ENCODE measurements around the gene FAM216B.
"Not testable (repeated sequence)": the region's sequence is repeated elsewhere in the genome, so short reads cannot be mapped to it uniquely, and the experiment has no call there.

Gene FAM216B

DNA sequence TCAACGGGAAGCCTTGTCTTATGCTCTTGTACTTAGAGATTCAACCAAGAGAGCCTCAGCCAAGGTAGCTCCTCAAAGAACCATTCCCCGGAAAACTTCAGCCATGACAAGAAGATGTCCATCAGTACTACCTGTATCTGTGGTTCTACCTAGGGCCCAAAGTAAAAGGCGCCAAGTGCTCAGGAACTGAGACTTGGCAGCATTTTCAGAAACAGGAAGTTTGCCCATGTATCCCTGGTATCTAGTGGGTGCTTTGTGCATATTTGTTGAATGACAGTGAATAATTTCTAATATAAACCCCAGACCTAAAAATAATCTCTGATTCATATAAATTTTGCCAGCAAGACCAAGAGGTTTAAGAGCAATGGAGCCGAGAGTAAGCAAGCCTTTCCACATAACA, 7.2 kb downstream of the FAM216B start:
- no peak for DNase-seq

DNA sequence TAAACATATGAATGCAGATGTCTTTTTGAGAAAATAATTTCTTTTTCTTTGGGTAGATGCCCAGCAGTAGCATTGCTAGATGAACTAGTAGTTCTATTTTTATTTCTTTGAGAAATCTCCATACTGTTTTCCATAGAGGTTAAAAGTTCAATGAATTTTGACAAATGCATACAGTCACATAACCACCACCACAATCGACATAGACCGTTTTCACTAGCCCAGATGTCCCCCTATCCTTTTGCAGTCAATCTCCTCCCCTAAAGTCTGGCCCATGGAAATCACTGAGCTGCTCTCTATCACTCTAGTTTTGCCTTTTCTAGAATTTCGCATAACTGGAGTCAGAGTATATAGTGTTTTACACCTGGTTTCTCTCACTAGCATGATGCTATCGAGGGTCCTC, 10.8 kb downstream of the FAM216B start:
- no peak for DNase-seq

DNA sequence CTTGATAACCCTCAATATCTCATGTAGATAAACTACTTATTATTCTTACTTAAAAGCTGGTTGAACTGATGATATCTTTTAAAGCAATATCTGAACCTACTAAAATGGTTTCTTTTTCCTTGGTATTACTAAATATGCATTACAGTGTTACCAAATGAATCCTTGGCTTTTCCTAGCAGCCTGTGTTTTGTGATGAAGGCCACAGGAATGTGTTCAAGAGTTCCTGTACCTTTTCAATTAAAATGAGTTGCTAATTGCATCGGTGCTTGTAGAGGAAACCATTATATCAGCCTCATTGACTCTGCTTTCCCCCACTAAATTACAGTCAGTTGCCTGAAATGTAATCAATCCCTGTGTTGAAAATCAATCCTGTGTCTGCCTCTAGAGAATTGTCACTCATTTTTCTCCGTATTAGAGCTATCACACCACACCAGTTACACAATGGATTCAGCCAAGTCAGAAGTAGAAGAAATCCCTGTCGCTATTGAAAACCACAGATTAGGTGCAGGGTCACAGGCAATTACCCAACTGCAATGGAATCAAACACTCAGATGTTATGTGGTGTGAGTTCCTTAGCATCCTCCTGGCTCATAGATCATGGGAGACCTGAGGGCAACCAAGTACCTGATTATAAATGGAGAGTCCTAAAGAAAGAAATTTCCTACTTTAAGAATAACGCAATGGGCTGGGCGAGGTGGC, 13.3 kb downstream of the FAM216B start:
- DNase-seq: no peak

DNA sequence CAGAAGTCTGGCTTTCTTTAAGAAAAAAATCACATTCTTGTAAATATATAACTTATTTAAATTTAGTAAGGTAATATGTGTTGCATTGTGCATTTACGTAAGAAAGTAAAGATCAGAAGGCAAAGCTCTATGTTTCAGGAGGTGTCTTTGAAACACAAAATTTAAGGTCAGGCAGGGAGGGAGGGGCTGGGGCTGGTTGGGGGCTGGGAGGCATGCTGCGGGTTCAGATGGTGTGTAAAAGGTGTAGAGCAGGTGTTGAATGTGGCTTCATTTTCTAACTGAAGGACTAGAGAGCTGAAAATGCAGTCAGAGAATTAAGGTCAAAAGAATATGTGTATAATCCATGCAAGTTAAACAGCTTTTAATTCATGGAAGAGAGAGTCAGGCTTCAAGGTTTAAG, 14.3 kb downstream of the FAM216B start:
- no peak for DNase-seq

- no peak for DNase-seq
Observed at GRCh38 chr13:42796747-42797356, 15.5 kb downstream of the FAM216B start.

DNA sequence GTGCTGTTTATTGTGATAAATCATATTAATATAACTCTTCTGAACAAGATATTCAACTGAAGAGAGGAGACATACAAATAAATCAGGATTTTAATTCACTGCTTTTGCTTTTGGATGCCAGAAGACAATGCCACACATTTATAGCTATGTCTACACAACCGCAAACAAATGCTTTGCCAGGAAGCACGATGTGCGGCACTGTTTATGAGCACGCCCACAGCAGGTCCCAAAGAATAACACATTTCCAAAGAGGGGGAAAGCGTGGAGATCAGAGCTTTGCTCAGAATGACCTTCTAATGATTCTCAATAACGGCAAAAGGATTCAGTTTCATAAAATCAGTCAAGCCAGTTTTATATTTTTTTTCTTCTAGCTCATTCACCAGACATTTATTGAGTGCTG, 16.7 kb downstream of the FAM216B start:
- no peak for DNase-seq

DNA sequence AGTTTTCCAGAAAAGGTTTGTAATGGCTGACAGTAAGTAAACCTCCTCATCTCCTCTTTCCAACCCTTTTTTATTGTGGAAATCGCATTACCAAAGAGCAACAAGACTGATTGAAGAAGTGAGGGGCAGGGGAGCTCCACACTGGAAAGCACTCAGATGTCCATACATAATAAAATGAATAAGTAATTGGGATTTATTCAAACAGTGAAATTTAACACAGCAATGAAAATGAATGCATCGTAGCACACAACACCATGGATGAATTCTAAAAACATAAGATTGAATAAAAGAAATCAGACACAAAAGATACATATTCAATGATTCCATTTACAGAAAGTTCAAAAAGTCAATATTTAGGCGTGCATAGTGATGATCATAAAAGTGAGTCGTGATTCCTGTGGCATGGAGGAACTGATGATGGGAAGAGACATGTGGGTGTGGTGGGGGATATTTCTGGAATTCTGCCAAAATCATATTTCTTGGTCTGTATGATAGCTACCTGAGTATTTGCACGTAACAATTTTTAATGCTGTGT, 18.8 kb downstream of the FAM216B start:
- no peak for DNase-seq

GRCh38 chr13:42803563-42804204, 22.3 kb downstream of the FAM216B start:
- no peak for DNase-seq

- no peak for DNase-seq
Observed at GRCh38 chr13:42804244-42804874, 23.0 kb downstream of the FAM216B start.

GRCh38 chr13:42807241-42807640, 25.9 kb downstream of the FAM216B start:
- DNase-seq: no peak

DNA sequence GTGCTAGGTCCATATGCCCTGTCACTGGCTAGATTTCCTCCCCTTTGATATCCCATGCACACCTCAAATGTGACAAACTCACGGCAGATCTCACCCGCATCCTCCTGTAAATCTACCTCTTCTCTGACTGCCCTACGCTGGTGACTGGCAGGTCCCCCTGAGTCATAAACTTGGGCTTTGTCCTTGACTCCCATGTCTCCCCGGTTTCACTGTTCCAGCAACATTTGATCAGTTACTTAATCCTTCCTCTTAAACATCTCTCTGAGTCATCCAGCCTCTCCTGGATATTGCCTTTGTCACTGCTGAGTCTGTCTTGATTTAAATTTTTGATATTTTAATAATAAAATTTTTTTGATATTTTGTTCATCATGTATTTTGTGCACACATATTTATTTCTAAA, 26.5 kb downstream of the FAM216B start:
- DNase-seq: no peak

DNA sequence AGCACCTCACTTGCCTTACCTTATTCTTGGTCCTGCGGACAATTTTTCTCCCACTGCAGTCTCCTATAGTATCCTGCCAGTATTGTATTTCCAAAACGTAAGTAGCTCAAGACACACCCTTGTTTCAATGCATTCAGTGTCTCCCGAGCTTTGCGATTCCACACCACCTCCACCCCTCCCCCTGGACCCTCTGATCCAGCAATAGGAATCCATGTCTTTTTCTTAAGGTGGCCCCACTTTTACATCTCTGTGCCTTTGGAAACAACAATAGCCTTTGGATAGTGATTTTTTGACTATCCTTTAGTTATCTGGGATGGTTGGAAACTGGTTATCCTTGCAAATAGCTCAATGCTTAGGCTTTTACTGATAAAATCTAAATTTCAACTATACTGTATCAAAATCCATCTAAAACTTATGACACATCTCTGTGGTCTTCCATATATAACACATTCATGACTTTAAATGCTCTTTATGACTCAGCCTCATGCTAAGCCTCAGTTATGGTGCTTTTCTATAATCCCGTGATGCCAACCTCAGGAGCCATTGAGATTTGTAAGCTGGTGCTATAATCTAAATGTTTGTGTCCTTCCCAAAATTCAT, 27.1 kb downstream of the FAM216B start:
- no peak for DNase-seq

- DNase-seq: no peak
Observed at GRCh38 chr13:42812316-42812715, 30.9 kb downstream of the FAM216B start.

DNA sequence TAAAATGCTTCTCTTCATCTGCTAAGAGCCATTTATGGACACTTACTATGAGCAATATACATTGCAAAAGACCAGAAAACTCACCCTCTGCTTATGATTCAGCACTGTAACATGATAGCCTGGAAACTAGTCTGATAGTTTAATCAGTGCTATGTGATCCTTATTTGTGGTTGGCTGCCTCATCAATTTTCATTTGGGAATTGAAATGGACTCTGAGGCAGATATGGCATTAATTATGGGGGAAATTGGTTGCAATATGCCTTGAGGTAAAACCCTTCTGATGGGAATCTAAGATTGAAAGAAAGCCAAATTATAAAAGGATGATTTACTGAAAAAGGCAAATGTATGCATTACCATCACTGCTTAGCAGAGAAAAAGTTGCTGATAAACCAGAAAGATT, 33.5 kb downstream of the FAM216B start:
- DNase-seq: no peak

DNA sequence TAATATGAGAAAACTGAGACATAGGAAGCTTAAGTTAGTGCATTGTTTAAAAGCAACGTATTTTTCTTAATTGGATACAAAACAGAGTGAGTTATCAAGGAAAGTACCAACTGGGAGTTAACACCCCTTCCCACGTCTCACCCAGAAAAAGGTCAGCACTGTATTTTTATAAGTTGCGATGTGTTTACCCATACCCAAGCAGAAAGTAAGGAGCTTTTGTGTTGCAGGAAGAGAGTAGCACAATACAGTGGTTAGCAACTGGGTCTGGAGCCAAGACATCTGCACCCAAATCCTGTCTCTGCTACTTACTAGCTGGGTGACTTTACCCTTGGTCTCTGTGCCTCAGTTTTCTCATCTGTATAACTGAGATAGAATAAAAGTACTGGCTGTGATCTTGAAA, 34.3 kb downstream of the FAM216B start:
- no peak for DNase-seq

DNA sequence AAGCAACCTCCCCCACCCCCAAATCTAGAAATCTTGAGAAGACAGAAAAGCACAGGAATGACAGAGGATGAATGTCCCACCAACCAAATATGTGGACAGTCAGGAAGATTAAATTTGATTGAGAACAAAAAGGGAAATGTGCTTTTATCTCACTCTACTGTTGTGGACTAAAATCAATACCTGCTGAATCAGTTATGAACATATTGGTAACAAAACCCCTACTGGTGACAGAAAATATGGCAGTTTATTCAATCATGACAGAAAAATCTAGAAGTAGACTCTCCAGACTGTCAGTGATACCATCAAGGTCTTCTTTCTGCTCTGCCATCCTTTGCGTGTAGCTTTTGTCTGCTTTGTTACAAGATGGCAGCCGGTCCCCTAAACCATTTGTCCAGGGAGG, 35.2 kb downstream of the FAM216B start:
- DNase-seq: no peak

DNA sequence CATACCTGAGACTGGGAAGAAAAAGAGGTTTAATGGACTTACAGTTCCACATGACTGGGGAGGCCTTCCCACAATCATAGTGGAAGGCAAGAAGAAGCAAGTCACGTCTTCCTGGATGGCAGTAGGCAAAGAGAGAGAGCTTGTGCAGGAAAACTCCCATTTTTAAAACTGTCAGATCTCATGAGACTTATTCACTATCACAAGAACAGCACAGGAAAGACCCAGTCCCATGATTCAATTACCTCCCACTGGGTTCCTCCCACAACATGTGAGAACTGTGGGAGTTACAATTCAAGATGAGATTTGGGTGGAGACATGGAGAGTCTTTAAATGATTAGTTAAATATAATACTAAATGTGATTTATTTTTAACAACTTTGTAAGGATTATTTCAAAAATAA, 38.3 kb downstream of the FAM216B start:
- not testable (repeated sequence) for DNase-seq

- DNase-seq: no peak
Observed at GRCh38 chr13:42820451-42820850, 39.1 kb downstream of the FAM216B start.

DNA sequence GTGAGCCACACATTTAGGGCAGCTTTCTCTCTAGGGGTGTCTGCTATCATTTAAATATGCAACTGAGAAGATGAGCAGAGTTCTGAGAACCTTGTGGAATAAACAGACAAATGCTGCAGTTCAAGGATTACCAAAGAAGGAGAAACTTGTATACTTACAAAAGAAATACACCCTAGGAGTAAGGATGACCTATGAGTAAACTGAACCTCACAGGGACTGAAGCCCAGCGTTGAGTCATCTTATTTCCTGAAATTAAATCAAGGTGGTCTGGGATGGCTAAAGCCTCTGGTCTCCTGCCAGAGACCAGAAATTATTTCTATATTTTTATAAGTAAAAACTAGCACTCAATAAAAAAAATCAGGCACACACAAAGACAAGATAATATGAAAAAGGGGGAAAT, 40.1 kb downstream of the FAM216B start:
- DNase-seq: no peak

DNA sequence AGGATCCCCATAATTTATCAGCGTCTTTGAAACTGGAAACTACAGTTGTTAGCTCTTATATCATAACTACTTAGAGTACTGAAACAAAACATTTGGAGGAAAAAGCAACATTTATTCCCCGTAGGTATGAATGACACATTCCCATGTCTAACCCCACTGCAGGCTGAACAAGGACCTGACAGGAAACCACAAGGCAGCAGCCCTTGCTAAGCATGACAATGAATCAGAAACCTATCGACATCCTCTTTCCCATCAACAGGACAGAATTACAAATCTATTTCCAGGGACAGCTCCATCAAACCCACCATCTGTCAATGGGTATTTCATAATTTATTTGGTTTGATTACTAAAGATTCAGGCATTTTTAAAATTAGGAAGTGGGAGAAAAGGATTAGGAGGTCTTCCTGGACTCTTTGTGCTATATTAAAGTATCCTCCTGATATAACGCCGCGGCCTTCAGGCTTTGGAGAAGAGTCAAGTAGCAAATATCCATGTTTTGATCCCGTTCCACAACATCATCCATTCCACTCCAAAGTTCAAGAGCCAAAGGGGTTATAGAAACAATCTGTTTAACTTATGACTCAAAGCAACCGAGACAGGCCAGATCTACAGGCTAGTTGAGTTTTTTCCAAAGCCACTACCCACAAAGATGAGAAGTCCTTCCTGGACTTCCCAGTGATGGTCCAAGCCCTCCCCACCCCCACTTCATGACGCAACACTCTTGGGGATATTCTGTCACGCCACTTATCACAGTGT, 51.1 kb downstream of the FAM216B start:
- no peak for DNase-seq

DNA sequence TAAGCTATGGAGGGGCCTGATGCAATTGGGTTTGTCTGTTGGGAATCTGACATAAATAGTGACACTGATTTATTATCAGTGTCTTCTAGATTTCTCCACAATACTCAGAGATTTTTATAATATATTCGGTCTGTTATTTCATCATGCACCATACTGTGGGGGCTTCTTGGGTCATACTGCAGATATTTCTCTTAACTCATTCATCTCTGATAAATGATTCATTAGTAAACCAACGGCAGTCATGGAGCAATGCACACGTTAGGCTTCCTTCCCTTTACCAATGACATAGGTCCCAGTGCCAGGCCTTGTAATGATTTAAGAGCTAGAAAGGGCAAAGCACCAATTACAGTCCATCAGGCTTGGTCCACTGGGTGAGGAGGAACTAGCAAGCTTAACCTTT, 53.6 kb downstream of the FAM216B start:
- DNase-seq: no peak

DNA sequence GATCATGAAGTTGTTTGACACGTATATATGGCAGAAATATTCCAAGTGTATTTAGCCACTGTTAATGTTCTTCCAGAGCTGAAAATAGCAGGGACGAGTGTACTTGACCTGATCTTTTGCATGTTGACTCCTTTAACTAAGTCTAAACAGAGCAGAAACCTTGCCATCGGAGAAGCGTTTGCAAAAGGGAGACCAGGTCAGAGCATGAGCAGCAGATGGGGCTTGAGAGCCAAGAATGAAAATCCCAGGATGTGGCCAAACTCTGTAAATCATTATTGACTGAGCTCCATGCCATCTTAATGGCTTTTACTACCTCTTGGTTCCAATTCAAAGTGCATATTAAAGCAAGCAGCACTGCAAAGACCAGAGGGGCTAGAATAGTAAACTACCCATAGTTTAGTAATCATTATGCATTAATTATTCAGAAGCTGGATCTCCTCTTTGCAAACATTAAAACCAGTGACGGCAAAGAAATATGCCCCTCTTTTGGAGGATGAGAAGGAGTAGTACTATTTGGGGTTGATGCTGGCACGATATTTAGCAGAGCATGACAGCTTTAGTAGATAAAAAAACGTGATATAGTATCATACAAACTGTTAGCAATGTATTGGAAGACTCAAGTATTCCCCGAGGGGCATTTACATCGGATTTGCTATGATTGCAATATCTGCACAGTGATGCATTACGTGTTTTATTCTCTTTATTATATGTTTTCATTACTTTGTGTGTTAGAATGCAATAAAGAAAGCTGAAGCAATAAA, 55.7 kb downstream of the FAM216B start:
- DNase-seq: no peak
